GM12878 (cell line): Measurements from ENCODE around the gene MGLL.

Experiments
- CTCF ChIP-seq, 3 experiments: IDR thresholded peaks in 2 of 3; conservative IDR thresholded peaks in 1 of 3; 2 replicates each; pipeline ENCODE4 v1.5.1; 2011; ENCODE audit warnings: low read depth in 3 of 3, low read length in 3 of 3, mild to moderate bottlenecking in 3 of 3, control low read depth in 2 of 3, moderate library complexity in 2 of 3, inconsistent platforms in 1 of 3, mixed read lengths in 1 of 3; ENCODE audit not compliant: control insufficient read depth in 2 of 3, insufficient read depth in 1 of 3; ENCODE audit errors: extremely low read depth in 1 of 3
- JUND ChIP-seq: IDR thresholded peaks from 2 replicates; pipeline ENCODE4 v1.6.1; 2012; ENCODE audit warnings: low read depth, mild to moderate bottlenecking, low read length, improper control_type of control experiment, moderate library complexity
- NR2C2 ChIP-seq: IDR thresholded peaks from 2 replicates; pipeline ENCODE4 v1.6.1; 2011; ENCODE audit warnings: borderline replicate concordance, low read depth; ENCODE audit not compliant: control insufficient read depth, insufficient read length
- RCOR1 ChIP-seq: conservative IDR thresholded peaks from 2 replicates; pipeline ENCODE4 v1.6.1; 2012; ENCODE audit warnings: low read depth, low read length, improper control_type of control experiment
- TAF1 ChIP-seq: IDR thresholded peaks from 2 replicates; pipeline ENCODE4 v1.6.1; 2011; ENCODE audit warnings: mild to moderate bottlenecking, low read depth, low read length, borderline replicate concordance
- TF ChIP-seq, protein P1 (sequence below): IDR thresholded peaks from 2 replicates; pipeline ENCODE4 v1.6.1; 2012; ENCODE audit warnings: mild to moderate bottlenecking, low read depth, low read length

- TF ChIP-seq JUND: no peak
- TF ChIP-seq RCOR1: no peak
- no peak for TF ChIP-seq NR2C2
- TF ChIP-seq TAF1: no peak; the same call in 1 of the 2 replicates
- TF ChIP-seq, protein P1, sequence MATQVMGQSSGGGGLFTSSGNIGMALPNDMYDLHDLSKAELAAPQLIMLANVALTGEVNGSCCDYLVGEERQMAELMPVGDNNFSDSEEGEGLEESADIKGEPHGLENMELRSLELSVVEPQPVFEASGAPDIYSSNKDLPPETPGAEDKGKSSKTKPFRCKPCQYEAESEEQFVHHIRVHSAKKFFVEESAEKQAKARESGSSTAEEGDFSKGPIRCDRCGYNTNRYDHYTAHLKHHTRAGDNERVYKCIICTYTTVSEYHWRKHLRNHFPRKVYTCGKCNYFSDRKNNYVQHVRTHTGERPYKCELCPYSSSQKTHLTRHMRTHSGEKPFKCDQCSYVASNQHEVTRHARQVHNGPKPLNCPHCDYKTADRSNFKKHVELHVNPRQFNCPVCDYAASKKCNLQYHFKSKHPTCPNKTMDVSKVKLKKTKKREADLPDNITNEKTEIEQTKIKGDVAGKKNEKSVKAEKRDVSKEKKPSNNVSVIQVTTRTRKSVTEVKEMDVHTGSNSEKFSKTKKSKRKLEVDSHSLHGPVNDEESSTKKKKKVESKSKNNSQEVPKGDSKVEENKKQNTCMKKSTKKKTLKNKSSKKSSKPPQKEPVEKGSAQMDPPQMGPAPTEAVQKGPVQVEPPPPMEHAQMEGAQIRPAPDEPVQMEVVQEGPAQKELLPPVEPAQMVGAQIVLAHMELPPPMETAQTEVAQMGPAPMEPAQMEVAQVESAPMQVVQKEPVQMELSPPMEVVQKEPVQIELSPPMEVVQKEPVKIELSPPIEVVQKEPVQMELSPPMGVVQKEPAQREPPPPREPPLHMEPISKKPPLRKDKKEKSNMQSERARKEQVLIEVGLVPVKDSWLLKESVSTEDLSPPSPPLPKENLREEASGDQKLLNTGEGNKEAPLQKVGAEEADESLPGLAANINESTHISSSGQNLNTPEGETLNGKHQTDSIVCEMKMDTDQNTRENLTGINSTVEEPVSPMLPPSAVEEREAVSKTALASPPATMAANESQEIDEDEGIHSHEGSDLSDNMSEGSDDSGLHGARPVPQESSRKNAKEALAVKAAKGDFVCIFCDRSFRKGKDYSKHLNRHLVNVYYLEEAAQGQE: no peak
- TF ChIP-seq CTCF (IDR thresholded peaks at IDR 0.05 in 2 of 3, conservative IDR thresholded peaks at IDR 0.05 in 1 of 3; ENCODE audit: control insufficient read depth in 2 of 3, extremely low read depth in 1 of 3, insufficient read depth in 1 of 3, low read depth in 3 of 3, low read length in 3 of 3): no peak
These were observed 67.0 kb downstream of the MGLL start for GRCh38 chr3:127755305-127755681.
